Measurements from ENCODE around the gene ACO2.

ACO2 gene

GRCh38 chr22:41557401-41558240 is 88.7 kb downstream of the ACO2 start:
- no peaks in the 10 kb centered on the region for H3K36me3 ChIP-seq (ENCODE audit: control insufficient read depth in 2 of 2, insufficient read depth in 1 of 2, low read length in 2 of 2)
- CTCF ChIA-PET, result interaction anchor here (0.8 to 2.2 kb wide), 2 partner anchors 15 to 62 kb away, joined by 3 to 5 read pairs; no protein-coding TSS in a partner anchor
- H3K4me3 ChIP-seq (ENCODE audit: low read depth, low read length), result no peak overlapping the region
- TF ChIP-seq ZNF518A (tag by site-specific recombination; conservative IDR thresholded peaks at IDR 0.05; ENCODE audit: low read depth) (no peak), ZNF239 (tag by site-specific recombination; IDR thresholded peaks at IDR 0.05) (no peak), ZNF645 (tag by site-specific recombination; IDR thresholded peaks at IDR 0.05) (no peak), ZNF473 (tag by site-specific recombination; IDR thresholded peaks at IDR 0.05) (no peak), ZSCAN23 (tag by site-specific recombination; IDR thresholded peaks at IDR 0.05) (no peak), ZBTB44 (tag by site-specific recombination; IDR thresholded peaks at IDR 0.05) (no peak), ZNF266 (tag by site-specific recombination; IDR thresholded peaks at IDR 0.05; ENCODE audit: low read depth) (no peak), ZNF37A (tag by site-specific recombination; IDR thresholded peaks at IDR 0.05) (no peak), KLF10 (tag by site-specific recombination; IDR thresholded peaks at IDR 0.05) (no peak), PRDM6 (tag by site-specific recombination; IDR thresholded peaks at IDR 0.05) (no peak), ZNF433 (tag by site-specific recombination; IDR thresholded peaks at IDR 0.05; ENCODE audit: low read depth) (no peak), ZNF843 (tag by site-specific recombination; IDR thresholded peaks at IDR 0.05) (no peak), ZNF19 (tag by site-specific recombination; IDR thresholded peaks at IDR 0.05; ENCODE audit: low read depth) (no peak), ZNF221 (tag by site-specific recombination; IDR thresholded peaks at IDR 0.05; ENCODE audit: borderline replicate concordance) (no peak), ZSCAN30 (tag by site-specific recombination; IDR thresholded peaks at IDR 0.05) (no peak), ZNF223 (tag by site-specific recombination; IDR thresholded peaks at IDR 0.05) (no peak)
- TF ChIP-seq, protein P1, sequence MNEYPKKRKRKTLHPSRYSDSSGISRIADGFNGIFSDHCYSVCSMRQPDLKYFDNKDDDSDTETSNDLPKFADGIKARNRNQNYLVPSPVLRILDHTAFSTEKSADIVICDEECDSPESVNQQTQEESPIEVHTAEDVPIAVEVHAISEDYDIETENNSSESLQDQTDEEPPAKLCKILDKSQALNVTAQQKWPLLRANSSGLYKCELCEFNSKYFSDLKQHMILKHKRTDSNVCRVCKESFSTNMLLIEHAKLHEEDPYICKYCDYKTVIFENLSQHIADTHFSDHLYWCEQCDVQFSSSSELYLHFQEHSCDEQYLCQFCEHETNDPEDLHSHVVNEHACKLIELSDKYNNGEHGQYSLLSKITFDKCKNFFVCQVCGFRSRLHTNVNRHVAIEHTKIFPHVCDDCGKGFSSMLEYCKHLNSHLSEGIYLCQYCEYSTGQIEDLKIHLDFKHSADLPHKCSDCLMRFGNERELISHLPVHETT (tag by site-specific recombination; IDR thresholded peaks at IDR 0.05), result no peak
- POLR2A ChIA-PET, result interaction anchor here (0.5 to 12.8 kb wide), 2 partner anchors 32 to 84 kb away, joined by 7 to 105 read pairs; partner anchors contain the start of gene PMM1
- no peak overlapping the region for H3K27ac ChIP-seq (ENCODE audit: extremely low read depth, low read depth, low read length)
- no peaks in the 10 kb centered on the region; the same call in 1 of the 2 replicates for H3K4me1 ChIP-seq (ENCODE audit: control insufficient read depth, insufficient read depth, low read length)
- H3K9me3 ChIP-seq (ENCODE audit: control insufficient read depth, insufficient read depth, low read depth, low read length), result no peaks in the 10 kb centered on the region
